GM12891 (cell line): Measurements from ENCODE around the gene ZNF286A.
"Not testable (repeated sequence)": the region's sequence is repeated elsewhere in the genome, so short reads cannot be mapped to it uniquely, and the experiment has no call there.

Source experiments
- POLR2A ChIP-seq: IDR thresholded peaks from 2 replicates; pipeline ENCODE4 v1.6.1; 2011; ENCODE audit warnings: low read depth, low read length, control low read depth
- POLR2AphosphoS5 ChIP-seq: IDR thresholded peaks from 2 replicates; pipeline ENCODE4 v1.6.1; 2011; ENCODE audit warnings: low read depth, low read length, control low read depth
- SPI1 ChIP-seq: IDR thresholded peaks from 2 replicates; pipeline ENCODE4 v1.6.1; 2011; ENCODE audit warnings: low read depth, low read length, control low read depth
- TAF1 ChIP-seq: IDR thresholded peaks from 2 replicates; pipeline ENCODE4 v1.6.1; 2011; ENCODE audit warnings: low read depth, low read length, control low read depth

DNA sequence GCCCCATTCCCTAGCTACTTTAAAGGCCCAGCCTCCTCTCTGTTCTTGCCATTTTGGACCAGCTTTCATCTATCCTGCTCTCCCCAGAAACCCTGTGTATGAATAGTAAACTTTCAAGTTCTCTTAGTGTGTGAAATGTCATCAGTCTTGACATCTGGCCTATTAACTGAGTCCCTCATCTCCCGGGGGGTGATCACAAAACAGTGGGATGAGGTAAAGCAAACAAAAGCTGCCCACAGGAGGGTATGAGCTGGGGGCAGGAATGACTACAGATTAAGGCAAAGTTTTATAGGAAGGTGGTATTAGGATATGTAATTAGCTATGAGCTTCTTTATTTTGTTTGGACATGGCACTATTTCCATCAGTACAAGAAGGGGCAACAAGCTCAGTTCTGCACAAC, 24.9 kb upstream of the ZNF286A start:
- not testable (repeated sequence) for TF ChIP-seq TAF1, SPI1, POLR2A, POLR2AphosphoS5
